Renal cortex interstitium (tissue), 11 donors: ENCODE measurements around the gene CNIH2. TPM values are rescaled to one million over a fixed set of nuclear protein-coding genes. Genes with fewer than 3 reads are reported as not detected.
A peak's percentile ranks its signal among the peaks of the same experiment; 100 is the strongest.

ENCODE experiments used
- DNase-seq, 11 donors: peaks; one replicate each; pipeline ENCODE4 v3.0.0-alpha.2; 2013; ENCODE audit warnings: low read depth in 9 of 11, low spot score in 4 of 11; ENCODE audit errors: extremely low read depth in 1 of 11
- polyA plus RNA-seq, 3 donors: library from polyadenylated mRNA; unstranded; fragments of 120-200 nt; gene quantifications; one replicate each; pipeline ENCODE4 v1.2.1, GENCODE V29; 2013; ENCODE audit not compliant: insufficient read length in 3 of 3

The CNIH2 gene
- polyA plus RNA-seq, 3 donors, result 1.9 to 3.8 (median 3.7) TPM

GRCh38 chr11:66285250-66285947, 7.4 kb downstream of the CNIH2 start:
- no peak for DNase-seq

GRCh38 chr11:66286699-66287098, 8.7 kb downstream of the CNIH2 start:
- no peak for DNase-seq

- no peak for DNase-seq
Observed at GRCh38 chr11:66287211-66287888, 9.4 kb downstream of the CNIH2 start.

GRCh38 chr11:66287889-66288670, 10.1 kb downstream of the CNIH2 start:
- DNase-seq, result no peak

GRCh38 chr11:66288671-66289547, 10.9 kb downstream of the CNIH2 start, which contains the start of gene YIF1A:
Gene YIF1A, minus strand, starts transcription at chr11:66289143. Its CDS starts 158 bp downstream, at chr11:66288985.
- DNase-seq, result peak; percentile 92 to 99 (median 98)

- peak in 10 of 11 donors; percentile 60 to 82 (median 76) for DNase-seq
Observed at GRCh38 chr11:66289548-66290329, 11.8 kb downstream of the CNIH2 start.

- DNase-seq, result no peak
Observed at GRCh38 chr11:66290330-66290621, 12.3 kb downstream of the CNIH2 start.

GRCh38 chr11:66291303-66291705, 13.3 kb downstream of the CNIH2 start:
- no peak for DNase-seq

GRCh38 chr11:66291706-66292542, 13.9 kb downstream of the CNIH2 start, which contains the start of gene TMEM151A:
Gene TMEM151A, plus strand, starts transcription at chr11:66291894. Its CDS starts 120 bp downstream, at chr11:66292014.
- DNase-seq, result no peak

GRCh38 chr11:66292543-66293332, 14.8 kb downstream of the CNIH2 start:
- DNase-seq, result no peak

- no peak for DNase-seq
Observed at GRCh38 chr11:66293352-66293751, 15.4 kb downstream of the CNIH2 start.

- DNase-seq, result no peak
Observed at GRCh38 chr11:66293777-66294625, 16.0 kb downstream of the CNIH2 start.

- no peak for DNase-seq
Observed at GRCh38 chr11:66294626-66295620, 16.9 kb downstream of the CNIH2 start.

- no peak for DNase-seq
Observed at GRCh38 chr11:66297610-66298009, 19.6 kb downstream of the CNIH2 start.

GRCh38 chr11:66299186-66299585, 21.2 kb downstream of the CNIH2 start:
- DNase-seq, result no peak
